Subcutaneous adipose tissue (tissue), 4 donors: ENCODE data around the gene ZNF480. TPM values are rescaled to one million over a fixed set of nuclear protein-coding genes. Genes with fewer than 3 reads are reported as not detected.

Experiments
- CTCF ChIP-seq: fragments of 450-650 bp; IDR thresholded peaks from one replicate; pipeline ENCODE4 v1.5.1; 2016; ENCODE audit warnings: low read depth, mild to moderate bottlenecking, control low read depth, antibody characterized with exemption, moderate library complexity
- total RNA-seq, 4 donors: library from RNA; depleted of rRNA; stranded (reverse); fragments of >200 nt; gene quantifications; one replicate each; pipeline ENCODE4 v1.1.0, GENCODE V29; 2016

The ZNF480 gene
- total RNA-seq: 10 to 100 TPM in 1 of 4 donors, 1 to 10 TPM in 3; 7.1 to 10.4 (median 7.8) TPM

- TF ChIP-seq CTCF: no peak
These were observed at the start of gene ZNF480 for GRCh38 chr19:52296773-52297600. ZNF480 (plus strand) TSS chr19:52297169; CDS start chr19:52300413, 3,244 bp downstream.

- no peak for TF ChIP-seq CTCF
These were observed 48.7 kb upstream of the ZNF480 start for GRCh38 chr19:52248241-52248640.

- TF ChIP-seq CTCF: no peak
These were observed 38.5 kb upstream of the ZNF480 start for GRCh38 chr19:52258426-52258825.

GRCh38 chr19:52269338-52270261 lies 27.4 kb upstream of the ZNF480 start, which contains the start of gene ZNF766:
ZNF766 (plus strand) TSS chr19:52269587; CDS start chr19:52269614, 27 bp downstream.
- no peak for TF ChIP-seq CTCF

GRCh38 chr19:52270266-52270885 lies 26.6 kb upstream of the ZNF480 start:
- TF ChIP-seq CTCF: no peak

GRCh38 chr19:52273301-52273700 lies 23.7 kb upstream of the ZNF480 start:
- TF ChIP-seq CTCF: no peak

GRCh38 chr19:52274191-52274590 lies 22.8 kb upstream of the ZNF480 start:
- TF ChIP-seq CTCF: no peak
